CD14-positive monocyte (primary cell): ENCODE measurements around the gene MEX3D. TPM values are rescaled to one million over a fixed set of nuclear protein-coding genes. Genes with fewer than 3 reads are reported as not detected.
A peak's percentile ranks its signal among the peaks of the same experiment; 100 is the strongest.

Experiments used
- DNase-seq, 3 donors: peaks; one replicate each; pipeline ENCODE4 v3.0.0-alpha.2; 2011 to 2022
- H2AFZ ChIP-seq: 2 replicates; pipeline ENCODE4 v1.6.0; 2012; ENCODE audit warnings: mild to moderate bottlenecking, low read depth, low read length, inconsistent platforms; ENCODE audit not compliant: insufficient read depth, poor library complexity, severe bottlenecking
- H3K27ac ChIP-seq, 2 donors: 1 replicate in 1 of 2; 2 replicates in 1 of 2; pipeline ENCODE4 v1.5.1; 2012 to 2013; ENCODE audit warnings: low read length in 2 of 2, control low read depth in 1 of 2, inconsistent platforms in 1 of 2, low read depth in 1 of 2, mild to moderate bottlenecking in 1 of 2
- H3K27me3 ChIP-seq, 2 donors: one replicate each; pipeline versions ENCODE4 v1.6.0 to v1.6.1; 2011 to 2013; ENCODE audit warnings: low read length in 2 of 2; ENCODE audit not compliant: control insufficient read depth in 2 of 2, insufficient read depth in 2 of 2
- H3K36me3 ChIP-seq, 2 donors: replicated peaks in 1 of 2; 1 replicate in 1 of 2; 2 replicates in 1 of 2; pipeline versions ENCODE4 v1.5.1 to v1.6.1; 2012 to 2013; ENCODE audit warnings: low read length in 2 of 2, control low read depth in 1 of 2, inconsistent platforms in 1 of 2, mild to moderate bottlenecking in 1 of 2; ENCODE audit not compliant: insufficient read depth in 2 of 2, control insufficient read depth in 1 of 2
- H3K4me1 ChIP-seq, 2 donors: 1 replicate in 1 of 2; 2 replicates in 1 of 2; pipeline versions ENCODE4 v1.5.1 to v1.6.1; 2012 to 2013; ENCODE audit warnings: low read length in 2 of 2, control low read depth in 1 of 2, inconsistent platforms in 1 of 2, mild to moderate bottlenecking in 1 of 2, moderate library complexity in 1 of 2; ENCODE audit not compliant: insufficient read depth in 2 of 2, control insufficient read depth in 1 of 2
- H3K4me2 ChIP-seq: replicated peaks from 2 replicates; pipeline ENCODE3; 2012; ENCODE audit warnings: low read length, moderate library complexity, mild to moderate bottlenecking; ENCODE audit not compliant: poor library complexity, severe bottlenecking; ENCODE audit errors: extremely low read depth
- H3K4me3 ChIP-seq, 3 experiments: fragments of 200-600 bp in 1 of 3; sonication (generic) in 1 of 3; replicated peaks in 1 of 3; 1 replicate in 2 of 3; 2 replicates in 1 of 3; pipeline ENCODE4 v1.5.1; 2011 to 2013; ENCODE audit warnings: low read length in 3 of 3, mild to moderate bottlenecking in 3 of 3, control low read depth in 2 of 3, low read depth in 2 of 3, inconsistent platforms in 1 of 3, moderate library complexity in 1 of 3
- H3K79me2 ChIP-seq: 2 replicates; pipeline ENCODE4 v1.6.0; 2012; ENCODE audit warnings: mild to moderate bottlenecking, control low read depth, inconsistent platforms, low read length, moderate library complexity; ENCODE audit not compliant: insufficient read depth
- H3K9ac ChIP-seq: 2 replicates; pipeline ENCODE4 v1.6.0; 2017; ENCODE audit warnings: low read length, mild to moderate bottlenecking; ENCODE audit not compliant: insufficient read depth, poor library complexity, severe bottlenecking
- H3K9me3 ChIP-seq, 2 donors: replicated peaks in 1 of 2; 1 replicate in 1 of 2; 2 replicates in 1 of 2; pipeline versions ENCODE4 v1.5.1 to v1.6.1; 2012 to 2013; ENCODE audit warnings: low read length in 2 of 2, control low read depth in 1 of 2; ENCODE audit not compliant: control insufficient read depth in 1 of 2, insufficient read depth in 1 of 2
- H4K20me1 ChIP-seq: 2 replicates; pipeline ENCODE4 v1.6.0; 2012; ENCODE audit warnings: mild to moderate bottlenecking, low read length, control low read depth, moderate library complexity; ENCODE audit not compliant: insufficient read depth
- H3K27ac Mint-ChIP-seq, 7 donors: one replicate each; pipeline ENCODE4 v1.8.0; 2020; ENCODE audit warnings: mild to moderate bottlenecking in 7 of 7, mixed read lengths in 7 of 7, moderate library complexity in 6 of 7, inconsistent platforms in 2 of 7
- H3K27me3 Mint-ChIP-seq, 3 donors: one replicate each; pipeline ENCODE4 v1.8.0; 2021 to 2022; ENCODE audit warnings: low read depth in 3 of 3, mild to moderate bottlenecking in 3 of 3, mixed read lengths in 3 of 3, moderate library complexity in 3 of 3, inconsistent platforms in 1 of 3
- H3K36me3 Mint-ChIP-seq, 2 donors: one replicate each; pipeline ENCODE4 v1.8.0; 2020; ENCODE audit warnings: mixed read lengths in 2 of 2, inconsistent platforms in 1 of 2, mild to moderate bottlenecking in 1 of 2
- H3K4me1 Mint-ChIP-seq: one replicate; pipeline ENCODE4 v1.8.0; 2020; ENCODE audit warnings: mild to moderate bottlenecking, mixed read lengths
- H3K4me3 Mint-ChIP-seq, 2 donors: one replicate each; pipeline ENCODE4 v1.8.0; 2020; ENCODE audit warnings: mild to moderate bottlenecking in 2 of 2, mixed read lengths in 2 of 2, moderate library complexity in 1 of 2
- H3K9me3 Mint-ChIP-seq, 7 donors: one replicate each; pipeline ENCODE4 v1.8.0; 2020 to 2022; ENCODE audit warnings: mixed read lengths in 7 of 7, mild to moderate bottlenecking in 6 of 7, moderate library complexity in 6 of 7, inconsistent platforms in 2 of 7
- WGBS: methylation state at CpG from one replicate; pipeline ENCODE4 v1.1.5; 2013; ENCODE audit warnings: missing lambda C conversion rate; ENCODE audit not compliant: insufficient coverage; 5-methylcytosine and 5-hydroxymethylcytosine counted together
- intact Hi-C, 2 donors: fragments of 100-400 bp; cut with micrococcal nuclease; formaldehyde crosslinking; loops; one replicate each; pipeline versions ENCODE4 v1.15.0 to v1.15.1; 2023
- polyA plus RNA-seq, 3 donors: library from polyadenylated mRNA; depleted of rRNA in 1 of 3; unstranded in 2 of 3; stranded (reverse) in 1 of 3; fragments of 300-500 nt in 2 of 3; fragments of >200 nt in 1 of 3; fragmentation: Illumina TruSeq in 2 of 3; gene quantifications; 1 replicate in 2 of 3; 2 replicates in 1 of 3; pipeline ENCODE4 v1.2.3, GENCODE V29; 2012 to 2021
- TF ChIP-seq, protein P1 (sequence below): fragments of 200-600 bp; IDR thresholded peaks from one replicate; pipeline ENCODE4 v1.8.0; 2022; ENCODE audit warnings: antibody characterized with exemption, mild to moderate bottlenecking

The MEX3D gene
- polyA plus RNA-seq, 3 donors: 0.08 to 1.0 (median 0.10) TPM

DNA sequence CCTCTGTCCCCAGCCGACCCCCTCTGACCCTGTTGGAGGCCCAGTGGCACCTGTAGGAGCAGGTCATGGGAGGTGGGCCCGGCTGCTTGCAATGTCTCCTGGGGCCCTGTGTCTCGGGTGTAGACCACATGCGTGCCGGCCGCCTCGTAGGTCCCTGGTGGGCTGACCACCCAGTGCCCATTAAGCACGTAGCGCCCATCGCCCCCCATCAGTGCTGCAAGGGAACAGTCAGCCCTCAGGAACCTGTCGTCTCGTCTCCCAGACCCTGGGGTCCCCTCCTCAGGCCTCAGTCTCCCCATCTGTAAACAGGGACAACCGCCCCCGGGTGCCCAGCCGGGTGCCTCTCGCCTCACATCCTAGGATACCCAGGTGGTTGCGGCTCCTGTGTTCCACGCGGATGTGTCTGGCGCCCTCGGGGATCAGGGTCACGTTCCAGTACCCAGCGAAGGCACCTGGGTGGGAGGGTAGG, 60.9 kb downstream of the MEX3D start:
- DNase-seq: no peak
- Histone ChIP-seq H3K4me3 (peak overlapping the region in 1 of 3 experiments; percentile 62), H3K27me3 (peaks cover 3 to 53% of the 10 kb centered on the region in 2 donors), H3K79me2 (no peaks in the 10 kb centered on the region), H3K9me3 (peaks cover 14 to 31% of the 10 kb centered on the region in 2 donors), H3K36me3 (no peaks in the 10 kb centered on the region), H3K27ac (peak overlapping the region in 1 of 2 donors; percentile 11), H3K9ac (no peak overlapping the region), H2AFZ (peak overlapping the region; percentile 72), H3K4me2 (peak overlapping the region; percentile 65), H3K4me1 (peaks cover 8 to 13% of the 10 kb centered on the region in 2 donors), H4K20me1 (no peaks in the 10 kb centered on the region)
- Mint-ChIP-seq H3K27me3 (peaks cover 51 to 80% (median 70%) of the 10 kb centered on the region in 3 donors), H3K4me1 (peaks cover 11% of the 10 kb centered on the region), H3K9me3 (peaks cover 15 to 46% (median 31%) of the 10 kb centered on the region in 7 donors), H3K27ac (peak overlapping the region in 2 of 7 donors; percentile 20 to 67), H3K36me3 (peaks cover 0 to 1% of the 10 kb centered on the region in 2 donors), H3K4me3 (no peak overlapping the region)
- WGBS: 77% methylated on average over 17 of the region's 23 CpGs
- TF ChIP-seq, protein P1, sequence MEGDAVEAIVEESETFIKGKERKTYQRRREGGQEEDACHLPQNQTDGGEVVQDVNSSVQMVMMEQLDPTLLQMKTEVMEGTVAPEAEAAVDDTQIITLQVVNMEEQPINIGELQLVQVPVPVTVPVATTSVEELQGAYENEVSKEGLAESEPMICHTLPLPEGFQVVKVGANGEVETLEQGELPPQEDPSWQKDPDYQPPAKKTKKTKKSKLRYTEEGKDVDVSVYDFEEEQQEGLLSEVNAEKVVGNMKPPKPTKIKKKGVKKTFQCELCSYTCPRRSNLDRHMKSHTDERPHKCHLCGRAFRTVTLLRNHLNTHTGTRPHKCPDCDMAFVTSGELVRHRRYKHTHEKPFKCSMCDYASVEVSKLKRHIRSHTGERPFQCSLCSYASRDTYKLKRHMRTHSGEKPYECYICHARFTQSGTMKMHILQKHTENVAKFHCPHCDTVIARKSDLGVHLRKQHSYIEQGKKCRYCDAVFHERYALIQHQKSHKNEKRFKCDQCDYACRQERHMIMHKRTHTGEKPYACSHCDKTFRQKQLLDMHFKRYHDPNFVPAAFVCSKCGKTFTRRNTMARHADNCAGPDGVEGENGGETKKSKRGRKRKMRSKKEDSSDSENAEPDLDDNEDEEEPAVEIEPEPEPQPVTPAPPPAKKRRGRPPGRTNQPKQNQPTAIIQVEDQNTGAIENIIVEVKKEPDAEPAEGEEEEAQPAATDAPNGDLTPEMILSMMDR: no peak
- intact Hi-C loops: no loop called here

DNA sequence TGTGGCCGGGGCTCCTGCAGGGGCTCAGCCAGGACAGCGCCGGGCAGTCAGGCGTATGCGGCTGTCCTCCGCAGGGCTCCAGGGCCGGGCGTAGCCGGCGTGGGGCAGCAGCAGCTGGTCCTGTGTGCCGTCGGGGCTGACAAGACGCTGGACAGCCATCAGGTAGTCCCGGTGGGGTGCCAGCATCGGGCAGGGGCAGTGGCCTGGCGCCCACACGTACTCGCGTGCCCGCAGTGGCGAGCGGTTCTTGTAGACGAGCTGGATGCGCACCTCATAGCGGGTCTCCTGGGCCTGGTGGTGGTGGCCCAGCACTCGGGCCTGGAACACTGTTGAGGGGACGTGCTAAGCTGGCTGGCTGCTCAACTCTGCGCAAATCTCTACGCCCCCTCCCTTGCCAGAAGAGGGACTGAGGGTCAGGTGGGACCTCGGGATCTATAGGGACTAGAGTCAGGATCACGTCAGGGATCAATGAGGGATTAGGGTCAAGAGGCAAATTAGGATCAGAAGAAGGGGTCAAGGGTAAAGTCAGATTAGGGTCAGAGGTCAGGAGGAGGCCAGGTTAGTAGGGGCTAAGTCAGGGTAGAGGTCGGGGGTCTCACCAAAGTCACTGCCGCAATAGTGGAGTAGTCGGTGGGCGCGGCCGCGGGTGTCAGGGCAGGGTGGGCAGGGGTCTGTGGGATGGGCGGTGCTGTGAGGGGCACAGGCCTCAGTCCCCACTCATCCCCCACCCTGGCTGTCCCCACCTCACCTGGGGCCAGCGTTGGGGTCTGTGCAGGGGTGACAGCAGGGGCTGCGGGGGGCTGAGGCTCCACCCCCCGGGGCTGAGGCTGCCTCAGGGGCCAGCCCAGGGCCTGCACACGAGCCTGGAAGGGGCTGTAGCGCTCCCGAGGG, 61.9 kb downstream of the MEX3D start:
- 91% methylated on average over 35 of the region's 45 CpGs for WGBS
- Mint-ChIP-seq H3K4me1 (peaks cover 11% of the 10 kb centered on the region), H3K27me3 (peaks cover 44 to 76% (median 66%) of the 10 kb centered on the region in 3 donors), H3K9me3 (peaks cover 15 to 43% (median 30%) of the 10 kb centered on the region in 7 donors), H3K27ac (peak overlapping the region in 1 of 7 donors; percentile 23), H3K4me3 (peak overlapping the region in 1 of 2 donors; percentile 60), H3K36me3 (peaks cover 0 to 1% of the 10 kb centered on the region in 2 donors)
- TF ChIP-seq, protein P1: no peak
- Histone ChIP-seq H3K4me3 (no peak overlapping the region), H3K27ac (no peak overlapping the region), H3K36me3 (no peaks in the 10 kb centered on the region), H2AFZ (no peak overlapping the region), H3K4me2 (no peak overlapping the region), H3K79me2 (no peaks in the 10 kb centered on the region), H3K4me1 (peaks cover 8 to 13% of the 10 kb centered on the region in 2 donors), H3K27me3 (peaks cover 3 to 44% of the 10 kb centered on the region in 2 donors), H3K9me3 (peaks cover 14 to 31% of the 10 kb centered on the region in 2 donors), H4K20me1 (no peaks in the 10 kb centered on the region), H3K9ac (no peak overlapping the region)
- intact Hi-C loops: no loop called here
- DNase-seq: no peak
